GM10266 (cell line): ENCODE measurements around the gene ALG12.

Source experiments
- DNase-seq: peaks from one replicate; pipeline ENCODE4 v3.0.0; 2012; ENCODE audit errors: extremely low spot score
- CTCF ChIP-seq: IDR thresholded peaks from 2 replicates; pipeline ENCODE4 v1.5.1; 2012; ENCODE audit warnings: mild to moderate bottlenecking, low read depth; ENCODE audit not compliant: control insufficient read depth, insufficient read depth; ENCODE audit errors: missing control alignments

The ALG12 gene

GRCh38 chr22:49887064-49887451 is 31.2 kb downstream of the ALG12 start:
- no peak for DNase-seq
- no peak for TF ChIP-seq CTCF

GRCh38 chr22:49886346-49887063 is 31.7 kb downstream of the ALG12 start:
- no peak for TF ChIP-seq CTCF
- no peak for DNase-seq

- TF ChIP-seq CTCF = no peak
- no peak for DNase-seq
These were observed 32.4 kb downstream of the ALG12 start for GRCh38 chr22:49885881-49886280.

GRCh38 chr22:49885281-49885680 is 33.0 kb downstream of the ALG12 start:
- no peak for DNase-seq
- TF ChIP-seq CTCF = no peak

- DNase-seq = no peak
- TF ChIP-seq CTCF = no peak
These were observed 33.6 kb downstream of the ALG12 start for GRCh38 chr22:49884503-49885260.

- TF ChIP-seq CTCF = no peak
- no peak for DNase-seq
These were observed 34.2 kb downstream of the ALG12 start for GRCh38 chr22:49884075-49884474.

GRCh38 chr22:49883294-49883640 is 35.0 kb downstream of the ALG12 start:
- TF ChIP-seq CTCF = no peak
- DNase-seq = no peak
